Fibroblast of the aortic adventitia (primary cell): Measurements from ENCODE around the gene BMPR1A. TPM values are rescaled to one million over a fixed set of nuclear protein-coding genes. Genes with fewer than 3 reads are reported as not detected.
"Not testable (repeated sequence)": the region's sequence is repeated elsewhere in the genome, so short reads cannot be mapped to it uniquely, and the experiment has no call there.

Experiments
- DNase-seq: peaks from one replicate; pipeline ENCODE4 v3.0.0-alpha.2; 2010; ENCODE audit warnings: low read depth
- H3K4me3 ChIP-seq: 2 replicates; pipeline ENCODE4 v1.5.1; 2011; ENCODE audit warnings: low read depth, mild to moderate bottlenecking, control low read depth, low read length, moderate library complexity
- small RNA-seq: library from RNA; depleted of rRNA; stranded (forward); fragments of <200 nt; gene quantifications from one replicate; pipeline ENCODE3, GENCODE V24; 2012
- total RNA-seq: library from RNA; depleted of rRNA; stranded (reverse); fragments of >200 nt; gene quantifications from 2 replicates; pipeline ENCODE4 v1.2.3, GENCODE V29; 2012; ENCODE audit warnings: low replicate concordance
- TF ChIP-seq, protein P1 (sequence below): IDR thresholded peaks from 2 replicates; pipeline ENCODE4 v1.5.1; 2011; ENCODE audit warnings: mild to moderate bottlenecking, low read length, control low read depth, inconsistent platforms; ENCODE audit not compliant: insufficient read depth

The BMPR1A gene
- total RNA-seq, 1 donor = 74.7 TPM

DNA sequence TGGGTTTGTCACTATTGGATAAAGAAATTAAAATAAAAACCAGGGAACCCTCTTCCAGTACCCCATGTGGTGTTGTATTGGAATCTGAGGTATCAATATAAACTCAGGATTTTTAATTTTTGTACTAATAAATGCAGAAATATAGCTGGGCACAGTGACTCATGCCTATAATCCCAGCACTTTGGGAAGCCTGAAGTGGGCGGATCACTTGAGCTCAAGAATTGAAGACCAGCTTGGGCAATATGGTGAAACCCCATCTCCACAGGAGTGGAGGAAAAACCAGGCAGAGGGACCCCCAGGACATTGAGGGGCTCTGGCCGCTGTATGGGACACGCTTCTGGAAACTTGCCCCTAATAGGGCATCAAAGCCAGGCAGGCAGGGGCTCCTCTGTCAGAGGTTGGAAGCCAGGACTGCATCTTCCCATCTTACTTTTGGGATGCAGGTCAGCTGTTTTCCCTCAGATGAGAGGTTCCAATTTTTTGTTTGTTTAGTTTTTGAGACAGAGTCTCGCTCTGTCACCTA lies 222.9 kb downstream of the BMPR1A start:
- TF ChIP-seq, protein P1, sequence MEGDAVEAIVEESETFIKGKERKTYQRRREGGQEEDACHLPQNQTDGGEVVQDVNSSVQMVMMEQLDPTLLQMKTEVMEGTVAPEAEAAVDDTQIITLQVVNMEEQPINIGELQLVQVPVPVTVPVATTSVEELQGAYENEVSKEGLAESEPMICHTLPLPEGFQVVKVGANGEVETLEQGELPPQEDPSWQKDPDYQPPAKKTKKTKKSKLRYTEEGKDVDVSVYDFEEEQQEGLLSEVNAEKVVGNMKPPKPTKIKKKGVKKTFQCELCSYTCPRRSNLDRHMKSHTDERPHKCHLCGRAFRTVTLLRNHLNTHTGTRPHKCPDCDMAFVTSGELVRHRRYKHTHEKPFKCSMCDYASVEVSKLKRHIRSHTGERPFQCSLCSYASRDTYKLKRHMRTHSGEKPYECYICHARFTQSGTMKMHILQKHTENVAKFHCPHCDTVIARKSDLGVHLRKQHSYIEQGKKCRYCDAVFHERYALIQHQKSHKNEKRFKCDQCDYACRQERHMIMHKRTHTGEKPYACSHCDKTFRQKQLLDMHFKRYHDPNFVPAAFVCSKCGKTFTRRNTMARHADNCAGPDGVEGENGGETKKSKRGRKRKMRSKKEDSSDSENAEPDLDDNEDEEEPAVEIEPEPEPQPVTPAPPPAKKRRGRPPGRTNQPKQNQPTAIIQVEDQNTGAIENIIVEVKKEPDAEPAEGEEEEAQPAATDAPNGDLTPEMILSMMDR = no peak
- DNase-seq = no peak
- no peak overlapping the region for H3K4me3 ChIP-seq

DNA sequence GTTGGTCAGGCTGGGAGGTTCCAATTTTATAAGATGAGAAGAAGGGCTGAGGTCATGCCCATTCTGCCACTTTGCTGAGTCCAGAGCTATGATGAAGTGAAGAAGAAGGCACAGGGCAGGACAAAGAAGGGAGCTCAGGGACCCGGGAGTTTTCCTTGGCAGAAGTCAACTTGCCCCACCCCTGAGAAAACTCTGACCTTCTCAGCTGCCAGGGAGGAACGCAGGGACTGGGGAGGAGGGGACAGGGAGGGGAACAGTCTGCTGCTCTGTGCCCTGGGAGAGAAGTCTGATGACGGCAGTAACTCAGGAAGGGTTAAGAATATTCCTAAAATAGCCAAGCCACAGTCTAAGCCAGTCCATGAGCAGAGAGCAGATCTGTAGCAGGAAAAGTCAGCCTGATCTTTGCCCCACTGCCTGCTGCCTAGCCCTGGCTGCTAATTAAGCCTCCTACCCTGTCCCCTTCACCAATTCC lies 223.6 kb downstream of the BMPR1A start:
- DNase-seq = peak; percentile 60
- no peak overlapping the region for H3K4me3 ChIP-seq
- TF ChIP-seq, protein P1 = no peak

DNA sequence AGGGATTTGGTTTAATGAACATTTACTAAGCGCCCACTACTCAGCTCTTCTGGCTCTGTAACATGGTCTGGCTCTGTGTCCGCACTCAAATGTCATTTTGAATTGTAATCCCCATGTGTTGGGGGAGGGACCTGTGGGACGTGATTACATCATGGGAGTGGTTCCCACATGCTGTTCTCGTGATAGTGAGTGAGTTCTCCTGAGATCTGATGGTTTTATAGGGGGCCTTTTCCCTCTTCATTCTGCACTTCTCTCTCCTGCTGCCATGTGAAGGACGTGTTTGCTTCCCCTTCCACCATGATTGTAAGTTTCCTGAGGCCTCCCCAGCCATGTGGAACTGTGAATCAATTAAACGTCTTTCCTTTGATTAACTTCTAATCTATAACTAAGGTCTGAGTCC lies 224.6 kb downstream of the BMPR1A start:
- DNase-seq, H3K4me3 ChIP-seq: not testable (repeated sequence)

DNA sequence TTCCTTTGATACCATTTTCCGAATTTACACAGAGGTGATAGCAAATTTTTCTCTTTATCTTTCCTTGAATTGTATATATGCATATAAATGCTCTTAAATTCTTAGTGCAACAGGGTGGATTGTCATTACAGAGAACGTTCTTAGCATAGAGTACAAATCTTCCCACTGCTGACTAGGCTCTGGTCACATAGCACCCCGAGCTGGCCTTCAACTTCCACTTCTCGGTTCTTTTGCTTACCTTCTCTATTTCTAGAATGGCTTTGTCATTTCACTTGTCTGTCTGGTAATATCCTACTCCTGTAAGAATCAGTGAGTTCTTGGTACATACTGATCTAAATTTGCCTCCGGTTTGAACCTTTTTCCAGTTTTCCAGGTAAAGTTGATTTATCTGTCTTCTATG lies 225.3 kb downstream of the BMPR1A start:
- TF ChIP-seq, protein P1 = no peak
- no peak overlapping the region for H3K4me3 ChIP-seq
- DNase-seq = no peak

Small RNA genes lying within 50 kb of the gene (small RNA-seq; reads per million reads assigned to genes)
- gene RNU1-19P = 0.51 reads per million

Other genes with a start within 250 kb of the BMPR1A start
- 40.9 and 149 TPM in 2 replicates for gene WAPL, start 234.8 kb upstream of the BMPR1A start, total RNA-seq
- gene OPN4, start 102.1 kb upstream of the BMPR1A start, total RNA-seq = not detected in 2 replicates
- gene LDB3, start 88.1 kb upstream of the BMPR1A start, total RNA-seq = under 0.01 TPM in 1 of 2 replicates, not detected in the other
- gene MMRN2, start 201.0 kb downstream of the BMPR1A start, total RNA-seq = 5.1 and 5.4 TPM in 2 replicates
- 2.8 and 18.2 TPM in 2 replicates for gene SNCG, start 202.0 kb downstream of the BMPR1A start, total RNA-seq
- 37.8 and 48.4 TPM in 2 replicates for gene ADIRF, start 211.9 kb downstream of the BMPR1A start, total RNA-seq